CD8-positive, alpha-beta memory T cell (primary cell): ENCODE measurements around the gene OR1F1. TPM values are rescaled to one million over a fixed set of nuclear protein-coding genes. Genes with fewer than 3 reads are reported as not detected.
"Not testable (repeated sequence)": the region's sequence is repeated elsewhere in the genome, so short reads cannot be mapped to it uniquely, and the experiment has no call there.

ENCODE experiments used
- CTCF ChIA-PET: fragments of 350-600 bp; sonication (Branson Sonifier 250); formaldehyde crosslinking; loops from one replicate; lab custom pipeline; 2021; ENCODE audit warnings: antibody characterized with exemption; lab: Charles Lee
- POLR2A ChIA-PET: fragments of 350-600 bp; sonication (Branson Sonifier 250); formaldehyde crosslinking; loops from one replicate; lab custom pipeline; 2021; ENCODE audit warnings: antibody characterized with exemption; lab: Charles Lee
- DNase-seq, 5 donors: peaks; one replicate each; pipeline versions ENCODE4 v3.0.0 to v3.0.0-alpha.2; 2020 to 2022; ENCODE audit warnings: mixed read lengths in 1 of 5
- H3K27ac ChIP-seq: one replicate; pipeline ENCODE4 v1.7.0; 2013; ENCODE audit warnings: low read depth, mild to moderate bottlenecking, low read length, moderate library complexity
- H3K27me3 ChIP-seq: 2 replicates; pipeline ENCODE4 v1.7.0; 2013; ENCODE audit warnings: low read length, mild to moderate bottlenecking; ENCODE audit not compliant: insufficient read depth, poor library complexity, severe bottlenecking
- H3K36me3 ChIP-seq: 2 replicates; pipeline ENCODE4 v1.7.0; 2013; ENCODE audit warnings: mild to moderate bottlenecking, low read length, moderate library complexity; ENCODE audit not compliant: insufficient read depth
- H3K4me1 ChIP-seq: 2 replicates; pipeline ENCODE4 v1.7.0; 2013; ENCODE audit warnings: mild to moderate bottlenecking, low read length, moderate library complexity; ENCODE audit not compliant: insufficient read depth
- H3K4me3 ChIP-seq: 2 replicates; pipeline ENCODE4 v1.7.0; 2013; ENCODE audit warnings: mild to moderate bottlenecking, low read length
- H3K9me3 ChIP-seq: 2 replicates; pipeline ENCODE4 v1.7.0; 2013; ENCODE audit warnings: mild to moderate bottlenecking, low read length
- H3K27ac Mint-ChIP-seq, 8 donors: one replicate each; pipeline ENCODE4 v1.8.0; 2020 to 2021; ENCODE audit warnings: mixed read lengths in 8 of 8, mild to moderate bottlenecking in 6 of 8, inconsistent platforms in 3 of 8, moderate library complexity in 3 of 8
- H3K27me3 Mint-ChIP-seq, 2 donors: one replicate each; pipeline ENCODE4 v1.8.0; 2020 to 2021; ENCODE audit warnings: mixed read lengths in 2 of 2, mild to moderate bottlenecking in 1 of 2, moderate library complexity in 1 of 2
- H3K36me3 Mint-ChIP-seq, 3 donors: one replicate each; pipeline ENCODE4 v1.8.0; 2020 to 2021; ENCODE audit warnings: mixed read lengths in 3 of 3, inconsistent platforms in 1 of 3, mild to moderate bottlenecking in 1 of 3
- H3K4me1 Mint-ChIP-seq, 3 donors: one replicate each; pipeline ENCODE4 v1.8.0; 2020 to 2021; ENCODE audit warnings: mixed read lengths in 3 of 3, inconsistent platforms in 1 of 3, mild to moderate bottlenecking in 1 of 3
- H3K4me3 Mint-ChIP-seq, 7 donors: one replicate each; pipeline ENCODE4 v1.8.0; 2020 to 2021; ENCODE audit warnings: mixed read lengths in 7 of 7, mild to moderate bottlenecking in 6 of 7, moderate library complexity in 4 of 7, inconsistent platforms in 2 of 7
- H3K9me3 Mint-ChIP-seq, 5 donors: one replicate each; pipeline ENCODE4 v1.8.0; 2020 to 2022; ENCODE audit warnings: mixed read lengths in 5 of 5, mild to moderate bottlenecking in 3 of 5, moderate library complexity in 2 of 5, inconsistent platforms in 1 of 5
- polyA plus RNA-seq: library from polyadenylated mRNA; unstranded; fragments of 300-500 nt; fragmentation: Illumina TruSeq; gene quantifications from one replicate; pipeline ENCODE4 v1.2.3, GENCODE V29; 2021
- total RNA-seq, 2 experiments: library from RNA; stranded (reverse); gene quantifications; one replicate each; pipeline ENCODE4 v1.2.3, GENCODE V29; 2021

The OR1F1 gene
- total and polyA plus RNA-seq, 3 experiments from 2014 or later = not detected

- Mint-ChIP-seq H3K4me1 (peaks cover 21 to 32% (median 25%) of the 10 kb centered on the region in 3 donors), H3K27ac (peak overlapping the region; percentile 89 to 99 (median 96)), H3K4me3 (peak overlapping the region; percentile 86 to 96 (median 91)), H3K36me3 (peaks cover 0 to 11% (median 4%) of the 10 kb centered on the region in 3 donors), H3K9me3 (peaks cover 4 to 26% (median 17%) of the 10 kb centered on the region in 5 donors), H3K27me3 (peaks cover 0 to 16% of the 10 kb centered on the region in 2 donors)
- Histone ChIP-seq H3K4me3 (peak overlapping the region; percentile 87), H3K9me3 (no peaks in the 10 kb centered on the region), H3K27me3 (no peaks in the 10 kb centered on the region), H3K4me1 (peaks cover 24% of the 10 kb centered on the region), H3K27ac (peak overlapping the region; percentile 82), H3K36me3 (no peaks in the 10 kb centered on the region)
- POLR2A ChIA-PET = interaction anchor here (0.6 to 3.1 kb wide), 20 partner anchors 9 to 179 kb away, joined by 3 to 29 read pairs (median 4); partner anchors contain the start of genes PKMYT1, TIGD7, TNFRSF12A and ZNF213
- DNase-seq = peak; percentile 92 to 97 (median 93)
- CTCF ChIA-PET = interaction anchor here (0.8 to 6.5 kb wide), 12 partner anchors 9 to 355 kb away, joined by 3 to 44 read pairs (median 4); partner anchors contain the start of gene ZNF213
These were observed 29.3 kb upstream of the OR1F1 start for GRCh38 chr16:3158510-3159314.

DNA sequence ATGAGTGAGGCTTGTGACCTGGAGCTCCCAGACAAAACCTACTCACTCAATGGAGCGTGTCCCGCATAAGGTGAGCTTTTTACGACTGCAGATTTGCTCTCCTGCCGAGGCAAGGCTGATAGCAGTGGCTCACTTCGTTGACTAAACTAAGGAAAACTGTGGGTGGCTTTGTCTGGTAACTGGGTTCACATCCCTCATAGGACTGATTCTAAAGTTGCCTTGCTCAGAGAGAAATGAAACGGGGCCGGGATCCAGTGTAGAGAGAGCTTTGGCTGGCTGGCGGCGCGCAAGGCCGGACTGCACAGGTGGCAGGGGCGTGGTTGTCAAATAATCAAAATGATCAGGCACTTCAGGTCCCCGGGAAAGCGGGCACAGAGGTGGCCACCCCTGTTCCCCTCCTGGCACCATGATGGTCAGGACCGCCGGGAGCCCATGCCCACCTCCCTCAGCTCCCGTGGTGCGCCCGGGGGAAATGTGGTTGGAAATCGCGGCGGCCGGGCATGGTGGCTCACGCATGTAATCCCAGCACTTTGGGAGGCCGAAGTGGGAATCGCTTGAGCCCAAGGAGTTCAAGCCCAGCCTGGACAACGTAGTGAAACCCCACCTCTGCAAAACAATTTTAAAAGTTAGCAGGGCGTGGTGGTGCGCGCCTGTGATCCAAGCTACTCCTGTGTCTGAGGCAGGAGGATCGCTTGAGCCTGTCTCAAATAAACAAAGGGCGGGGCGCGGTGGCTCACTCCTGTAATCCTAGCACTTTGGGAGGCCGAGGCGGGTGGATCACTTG lies 26.6 kb upstream of the OR1F1 start:
- peak overlapping the region in 2 of 8 donors; percentile 21 to 79 for H3K27ac Mint-ChIP-seq
- H3K4me3 Mint-ChIP-seq = peak overlapping the region in 5 of 7 donors; percentile 37 to 81 (median 55)
- CTCF ChIA-PET = interaction anchor here (1.1 to 6.5 kb wide), 6 partner anchors 11 to 240 kb away, joined by 3 to 44 read pairs (median 3); partner anchors contain the start of genes ZNF174 and ZSCAN32
- Histone ChIP-seq H3K27ac (no peak overlapping the region), H3K4me1 (peaks cover 29% of the 10 kb centered on the region), H3K36me3 (no peaks in the 10 kb centered on the region), H3K9me3 (no peaks in the 10 kb centered on the region), H3K4me3 (no peak overlapping the region), H3K27me3 (no peaks in the 10 kb centered on the region)
- no peak for DNase-seq
- H3K9me3 Mint-ChIP-seq = peaks cover 2 to 9% (median 7%) of the 10 kb centered on the region in 5 donors
- H3K27me3 Mint-ChIP-seq = peaks cover 0 to 16% of the 10 kb centered on the region in 2 donors
- peaks cover 0 to 11% (median 4%) of the 10 kb centered on the region in 3 donors for H3K36me3 Mint-ChIP-seq
- POLR2A ChIA-PET = interaction anchor here (1.3 kb wide), 1 partner anchor 10 kb away, joined by 5 read pairs; no protein-coding TSS in a partner anchor
- peaks cover 31 to 38% (median 34%) of the 10 kb centered on the region in 3 donors for H3K4me1 Mint-ChIP-seq

GRCh38 chr16:3164121-3164991 lies 23.6 kb upstream of the OR1F1 start:
- Histone ChIP-seq H3K27me3 (no peaks in the 10 kb centered on the region), H3K4me3 (no peak overlapping the region), H3K4me1 (peaks cover 14% of the 10 kb centered on the region), H3K36me3 (no peaks in the 10 kb centered on the region), H3K9me3 (no peaks in the 10 kb centered on the region), H3K27ac (no peak overlapping the region)
- CTCF ChIA-PET = interaction anchor here (1.2 to 2.4 kb wide), 6 partner anchors 11 to 105 kb away, joined by 3 to 15 read pairs (median 6); partner anchors contain the start of gene ZNF213
- Mint-ChIP-seq H3K4me1 (peaks cover 14 to 20% (median 17%) of the 10 kb centered on the region in 3 donors), H3K27me3 (peaks cover 0 to 5% of the 10 kb centered on the region in 2 donors), H3K9me3 (no peaks in the 10 kb centered on the region), H3K36me3 (no peaks in the 10 kb centered on the region), H3K27ac (peak overlapping the region in 1 of 8 donors; percentile 62), H3K4me3 (peak overlapping the region in 1 of 7 donors; percentile 50)
- no peak for DNase-seq
- POLR2A ChIA-PET = no interaction called here

- ChIA-PET POLR2A (no interaction called here), CTCF (interaction anchor here (0.6 to 2.4 kb wide), 11 partner anchors 10 to 164 kb away, joined by 3 to 15 read pairs (median 3); partner anchors contain the start of gene ZNF213)
- H3K36me3 ChIP-seq = no peaks in the 10 kb centered on the region
- peak overlapping the region; percentile 54 for H3K27ac ChIP-seq
- H3K4me1 ChIP-seq = peaks cover 5% of the 10 kb centered on the region
- H3K27me3 Mint-ChIP-seq = peaks cover 0 to 1% of the 10 kb centered on the region in 2 donors
- H3K4me1 Mint-ChIP-seq = peaks cover 10 to 16% (median 13%) of the 10 kb centered on the region in 3 donors
- peak overlapping the region in 6 of 7 donors; percentile 50 to 83 (median 66) for H3K4me3 Mint-ChIP-seq
- DNase-seq = no peak
- peak overlapping the region; percentile 58 for H3K4me3 ChIP-seq
- no peaks in the 10 kb centered on the region for H3K9me3 ChIP-seq
- peak overlapping the region; percentile 39 to 86 (median 82) for H3K27ac Mint-ChIP-seq
- H3K36me3 Mint-ChIP-seq = no peaks in the 10 kb centered on the region
- no peaks in the 10 kb centered on the region for H3K9me3 Mint-ChIP-seq
- no peaks in the 10 kb centered on the region for H3K27me3 ChIP-seq
These were observed 22.7 kb upstream of the OR1F1 start for GRCh38 chr16:3165111-3165822.

- H3K4me1 Mint-ChIP-seq = peaks cover 21 to 25% (median 23%) of the 10 kb centered on the region in 3 donors
- peak overlapping the region in 2 of 7 donors; percentile 1 to 7 for H3K4me3 Mint-ChIP-seq
- H3K27ac Mint-ChIP-seq = peak overlapping the region in 3 of 8 donors; percentile 31 to 68 (median 48)
- H3K27ac ChIP-seq = no peak overlapping the region
- no peak for DNase-seq
- peaks cover 5 to 6% of the 10 kb centered on the region in 2 donors for H3K27me3 Mint-ChIP-seq
- ChIA-PET POLR2A (interaction anchor here (0.5 to 0.8 kb wide), 2 partner anchors 14 to 18 kb away, joined by 3 read pairs; no protein-coding TSS in a partner anchor), CTCF (interaction anchor here (0.8 to 2.4 kb wide), 7 partner anchors 32 to 163 kb away, joined by 3 to 15 read pairs (median 5); partner anchors contain the start of gene ZNF213)
- H3K4me3 ChIP-seq = no peak overlapping the region
- H3K4me1 ChIP-seq = peaks cover 16% of the 10 kb centered on the region
- H3K9me3 ChIP-seq = no peaks in the 10 kb centered on the region
- no peaks in the 10 kb centered on the region for H3K36me3 ChIP-seq
- no peaks in the 10 kb centered on the region for H3K9me3 Mint-ChIP-seq
- peaks cover 4% of the 10 kb centered on the region for H3K27me3 ChIP-seq
- no peaks in the 10 kb centered on the region for H3K36me3 Mint-ChIP-seq
These were observed 21.5 kb upstream of the OR1F1 start for GRCh38 chr16:3166505-3166886.

DNA sequence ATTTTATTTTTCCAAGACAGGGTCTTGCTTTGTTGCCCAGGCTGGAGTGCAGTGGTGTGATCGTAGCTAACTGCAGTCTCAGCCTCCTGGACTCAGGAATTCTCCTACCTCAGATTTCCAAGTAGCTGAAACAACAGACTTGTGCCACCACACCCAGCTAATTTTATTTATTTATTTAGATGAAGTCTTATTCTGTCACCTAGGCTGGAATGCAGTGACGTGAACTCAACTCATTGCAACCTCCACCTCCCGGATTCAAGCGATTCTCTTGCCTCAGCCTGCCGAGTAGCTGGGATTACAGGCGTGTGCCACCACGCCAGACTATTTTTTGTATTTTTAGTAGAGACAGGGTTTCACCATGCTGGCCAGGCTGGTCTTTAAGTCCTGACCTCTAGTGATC lies 19.3 kb upstream of the OR1F1 start:
- ChIA-PET POLR2A (interaction anchor here (0.6 to 2.4 kb wide), 2 partner anchors 18 to 144 kb away, joined by 6 to 8 read pairs; no protein-coding TSS in a partner anchor), CTCF (interaction anchor here (1.1 to 5.5 kb wide), 5 partner anchors 39 to 139 kb away, joined by 3 to 48 read pairs (median 4); no protein-coding TSS in a partner anchor)
- Histone ChIP-seq H3K27me3 (peaks cover 16% of the 10 kb centered on the region), H3K4me1 (peaks cover 29% of the 10 kb centered on the region)
- not testable (repeated sequence) for DNase-seq, H3K9me3 ChIP-seq, H3K27ac ChIP-seq, H3K27ac Mint-ChIP-seq, H3K36me3 Mint-ChIP-seq, H3K9me3 Mint-ChIP-seq, H3K4me3 ChIP-seq, H3K36me3 ChIP-seq
- H3K4me1 Mint-ChIP-seq = peaks cover 27 to 37% (median 35%) of the 10 kb centered on the region in 3 donors
- H3K4me3 Mint-ChIP-seq = peak overlapping the region in 1 of 7 donors; percentile 25
- peaks cover 10 to 15% of the 10 kb centered on the region in 2 donors for H3K27me3 Mint-ChIP-seq
